ENCODE measurements around the gene ARHGAP28.

ARHGAP28 gene

DNA sequence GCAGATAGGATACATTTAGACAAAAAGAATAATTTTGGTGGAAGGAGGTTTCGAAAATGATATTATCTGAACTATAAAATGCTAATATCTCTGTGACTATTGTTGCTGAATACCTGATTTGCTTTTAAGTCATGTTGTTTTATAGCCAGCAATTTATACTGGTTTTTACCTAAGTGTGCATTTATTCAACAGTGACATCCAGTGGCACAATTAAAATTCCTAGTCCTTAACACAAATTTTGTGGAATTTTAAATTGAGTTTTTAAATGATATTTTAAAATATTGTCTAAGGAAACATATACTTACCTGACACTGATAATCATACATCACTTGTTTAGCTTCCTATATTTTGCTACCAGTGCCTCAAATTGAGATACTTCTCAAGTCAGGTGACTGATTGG lies 144.8 kb downstream of the ARHGAP28 start:
- no peak for DNase-seq (ENCODE audit: low spot score)

DNA sequence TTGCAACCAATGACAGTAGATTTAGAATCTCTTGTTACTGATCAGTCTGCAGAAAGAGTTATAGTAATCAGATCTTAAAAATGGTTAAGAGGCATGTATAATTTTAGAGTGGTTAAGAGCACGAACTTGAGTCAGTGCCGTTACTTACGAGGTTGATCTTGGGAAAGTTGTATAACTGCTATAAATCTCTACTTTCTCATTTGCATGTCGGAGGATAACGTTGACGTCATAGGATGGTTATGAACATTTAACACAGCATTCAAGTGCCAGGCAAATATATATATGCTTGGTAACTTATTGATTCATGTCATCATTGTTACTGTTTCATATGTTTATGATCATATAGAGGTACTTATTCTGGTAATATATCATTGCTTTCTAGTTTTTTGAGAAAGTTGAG lies 146.2 kb downstream of the ARHGAP28 start:
- no peak for DNase-seq (ENCODE audit: low spot score)

DNA sequence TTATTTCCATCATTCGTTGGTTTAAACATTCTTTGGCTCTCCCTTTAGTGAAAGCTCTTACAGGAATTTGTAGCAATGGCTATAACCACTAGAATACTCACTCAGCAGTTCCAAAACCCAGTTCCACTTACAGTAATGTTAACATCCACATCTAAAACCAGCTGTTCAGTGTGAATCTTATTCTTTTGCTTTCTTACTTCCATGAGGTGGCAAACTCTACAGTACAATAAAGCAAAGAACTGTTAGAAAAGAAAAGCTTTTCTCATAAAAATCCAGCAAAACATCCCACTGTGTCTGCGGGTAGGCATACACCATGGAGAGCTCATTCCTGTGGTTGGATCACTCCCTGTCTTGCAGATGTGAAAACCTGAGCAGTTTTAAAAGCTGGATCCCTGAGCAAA lies 147.1 kb downstream of the ARHGAP28 start:
- DNase-seq (ENCODE audit: low spot score): peak; percentile 33

DNA sequence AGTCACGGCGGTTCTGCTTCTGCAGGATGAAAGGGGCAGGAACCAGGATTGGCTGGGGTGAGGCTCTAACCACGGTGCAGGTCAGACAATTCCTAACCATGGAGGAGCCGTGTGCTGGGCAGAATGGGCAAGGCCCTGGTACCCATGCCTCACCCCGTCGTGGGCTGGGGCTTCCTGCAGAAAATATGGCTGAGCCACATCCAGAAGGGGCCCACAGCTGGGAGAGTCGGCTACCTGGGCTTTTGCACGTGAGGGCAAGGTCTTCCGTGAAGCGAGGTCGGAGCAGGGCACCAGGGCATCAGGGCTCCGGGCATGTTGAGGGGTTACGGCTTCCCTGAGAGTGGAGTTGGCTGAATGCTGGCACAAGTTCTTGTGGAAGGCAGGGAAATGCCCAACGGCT lies 147.8 kb downstream of the ARHGAP28 start:
- DNase-seq (ENCODE audit: low spot score): no peak

DNA sequence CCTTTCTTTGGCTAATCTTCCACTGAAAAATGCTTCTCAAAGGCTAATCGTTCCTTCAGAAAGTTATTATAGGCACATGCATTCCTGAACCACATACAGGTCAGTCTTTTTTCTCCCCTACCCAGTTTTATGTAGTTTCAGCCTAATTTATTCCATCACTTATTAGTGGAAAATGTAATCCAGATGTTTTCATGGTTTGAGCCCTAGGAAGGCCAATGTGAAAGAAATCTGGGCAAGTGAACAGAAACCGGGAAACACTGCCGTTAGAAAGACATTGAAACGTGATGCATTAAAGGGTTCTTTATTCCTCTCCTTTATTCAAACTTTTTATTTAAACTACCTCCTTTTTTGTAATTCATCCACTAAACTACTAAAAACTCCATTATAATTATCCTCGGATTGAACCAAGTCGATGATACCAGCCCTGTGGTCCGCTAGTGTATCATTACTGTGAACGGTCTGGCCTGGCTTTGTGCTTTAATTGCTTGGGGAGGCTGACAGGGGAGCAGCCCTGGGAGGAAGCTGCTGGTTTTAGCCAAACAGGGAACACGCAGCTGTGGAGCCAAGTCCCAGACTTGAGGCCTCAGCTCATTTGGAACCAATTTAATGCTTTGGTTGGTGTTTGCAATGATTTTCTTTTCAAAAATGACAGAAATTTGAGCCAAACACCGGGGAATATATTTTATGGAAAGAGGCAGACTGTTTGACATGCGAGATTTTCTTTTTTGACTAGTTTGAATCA lies 149.2 kb downstream of the ARHGAP28 start:
- DNase-seq (ENCODE audit: low spot score): no peak

DNA sequence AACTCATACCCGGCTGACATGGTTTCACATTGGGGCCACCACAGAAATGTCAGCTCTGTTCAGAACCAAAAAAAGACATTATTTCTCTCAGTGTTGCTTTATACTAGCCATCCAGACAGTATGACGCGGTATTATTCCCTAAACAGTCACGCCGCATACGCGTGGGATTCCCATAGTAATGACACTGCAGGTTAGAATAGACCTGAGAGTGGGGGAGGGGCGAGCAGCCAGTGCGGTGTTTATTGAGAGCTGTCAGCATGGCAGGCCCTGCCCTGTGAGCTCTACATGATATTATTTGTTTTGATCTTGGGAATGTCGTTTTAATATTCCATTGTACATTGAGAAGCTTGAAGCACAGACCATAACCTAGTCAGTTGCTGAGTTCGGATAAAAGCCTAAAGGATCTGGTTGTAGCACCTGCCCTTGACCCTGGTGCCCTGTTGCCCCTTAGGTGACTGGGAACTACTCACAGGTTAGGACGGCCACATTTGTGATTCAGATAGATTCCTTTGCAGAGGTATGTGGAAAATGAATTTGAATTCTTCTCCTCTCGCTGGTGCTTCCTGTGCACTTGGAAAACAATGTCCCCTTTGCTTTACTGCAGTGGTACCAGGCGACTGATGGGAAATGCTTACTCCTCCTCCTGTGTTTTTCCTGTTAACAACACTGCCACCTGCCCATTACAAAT lies 150.1 kb downstream of the ARHGAP28 start:
- no peak for DNase-seq (ENCODE audit: low spot score)

DNA sequence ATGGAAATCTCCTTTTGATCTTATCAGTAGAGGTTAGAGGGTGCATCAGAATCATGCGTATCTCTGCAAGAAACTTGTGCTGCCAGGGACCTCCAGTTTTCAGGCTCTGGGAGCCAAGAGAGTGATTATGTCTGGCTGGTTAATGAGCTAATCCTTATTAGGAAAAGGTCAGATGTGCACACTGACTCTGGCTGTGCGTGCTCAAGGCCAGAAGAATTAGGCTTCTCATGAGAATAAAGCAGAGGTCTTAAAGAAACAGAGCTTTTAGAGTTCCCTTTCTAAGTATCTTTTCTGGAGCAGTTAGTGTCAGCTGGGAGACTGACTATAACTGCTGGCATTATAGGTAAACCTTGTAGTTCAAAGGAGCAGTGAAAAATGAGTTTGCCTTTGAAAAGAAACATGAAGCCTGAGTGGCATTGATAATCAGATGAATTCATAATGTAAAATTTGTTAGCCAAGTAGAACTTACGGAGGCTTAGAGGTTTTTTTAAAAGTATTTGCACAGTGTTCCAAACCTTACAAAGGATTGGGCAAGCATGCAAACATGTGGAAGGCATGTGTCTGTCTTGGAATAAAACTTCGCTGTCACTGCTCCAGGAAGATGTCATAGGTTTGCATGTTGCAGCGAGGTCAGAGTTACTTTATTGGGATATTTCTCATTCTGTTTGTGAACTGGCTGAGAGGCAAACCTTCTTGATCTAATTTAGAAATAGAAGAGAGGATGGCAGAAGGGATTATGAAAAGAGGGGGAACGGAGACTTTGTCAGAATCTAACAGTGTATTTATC lies 151.7 kb downstream of the ARHGAP28 start:
- DNase-seq (ENCODE audit: low spot score): peak; percentile 11

DNA sequence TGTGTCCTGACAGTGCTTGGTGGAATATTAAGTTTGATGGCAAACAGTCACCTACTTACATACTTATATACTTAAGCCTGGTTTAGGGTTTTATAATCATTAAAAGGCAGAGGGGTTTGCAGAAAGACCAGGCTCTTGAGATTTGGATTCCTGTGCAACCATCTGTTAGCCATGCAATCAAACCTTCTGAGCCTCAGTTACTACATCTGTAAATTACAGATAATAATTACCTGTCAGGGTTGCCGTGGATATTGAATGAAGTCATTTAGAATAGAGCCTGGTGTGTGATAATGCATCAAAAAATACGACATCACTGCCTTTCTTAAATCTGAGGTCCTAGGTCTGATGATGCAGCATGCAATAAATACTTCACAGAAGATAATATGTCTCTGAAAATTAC lies 152.9 kb downstream of the ARHGAP28 start:
- DNase-seq (ENCODE audit: low spot score): no peak

DNA sequence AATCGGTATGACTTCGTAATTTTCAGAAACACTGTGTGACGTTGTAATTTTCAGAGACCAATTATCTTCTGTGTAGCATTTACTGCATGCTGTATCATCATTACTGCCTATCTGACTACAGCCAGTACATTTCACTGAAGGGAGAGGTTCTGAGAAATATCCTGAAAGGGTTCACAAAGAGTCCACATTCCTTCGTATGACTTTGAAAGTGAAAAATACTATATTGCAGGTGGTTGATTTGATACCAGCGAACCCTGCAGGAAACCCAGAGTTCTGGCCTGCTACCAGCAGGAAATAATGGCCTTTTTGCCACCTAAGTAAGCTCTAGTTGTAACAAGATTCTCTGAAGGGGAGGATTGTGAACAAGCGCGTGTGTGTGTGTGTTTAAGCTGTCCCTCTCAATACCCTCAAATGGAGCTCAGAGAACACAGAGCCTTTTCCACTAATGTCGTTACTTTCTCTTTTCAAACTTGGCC lies 155.5 kb downstream of the ARHGAP28 start:
- no peak for DNase-seq (ENCODE audit: low spot score)

DNA sequence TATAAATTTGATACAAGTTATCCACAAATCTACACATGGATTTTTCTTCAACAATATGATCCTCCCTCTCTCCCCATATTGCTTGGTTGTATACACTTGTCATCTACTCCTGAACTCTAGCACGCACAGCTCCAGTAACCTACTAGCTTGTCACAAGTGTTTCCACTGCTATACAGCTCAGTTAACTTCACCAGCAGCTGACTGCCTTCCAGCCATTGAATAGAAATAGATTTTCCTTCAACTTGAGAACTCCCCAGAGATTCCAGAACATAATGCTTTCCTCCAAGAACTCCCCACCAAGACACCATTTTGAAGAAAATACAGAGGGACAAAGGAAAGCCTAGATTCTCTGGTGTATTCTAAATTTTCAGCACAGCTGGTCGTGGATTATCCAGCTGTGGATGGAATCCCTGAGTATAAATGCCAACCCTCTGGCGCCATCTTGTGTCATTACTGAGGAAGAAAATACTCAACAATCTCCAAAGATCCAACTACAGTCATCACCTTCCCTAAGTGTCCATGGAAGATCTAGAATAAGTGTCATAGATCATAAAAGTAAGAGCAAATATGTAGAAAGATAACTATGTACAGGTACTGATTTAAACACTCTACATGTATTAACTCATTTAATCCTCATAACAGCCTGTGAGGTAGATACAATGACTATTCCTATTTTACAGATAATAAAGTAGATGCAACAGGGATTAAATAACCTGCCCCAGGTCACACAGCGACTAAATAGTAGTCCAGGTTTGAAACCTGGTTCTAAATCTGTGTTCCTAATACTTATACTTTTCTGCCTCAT lies 156.7 kb downstream of the ARHGAP28 start:
- DNase-seq (ENCODE audit: low spot score): peak; percentile 76

DNA sequence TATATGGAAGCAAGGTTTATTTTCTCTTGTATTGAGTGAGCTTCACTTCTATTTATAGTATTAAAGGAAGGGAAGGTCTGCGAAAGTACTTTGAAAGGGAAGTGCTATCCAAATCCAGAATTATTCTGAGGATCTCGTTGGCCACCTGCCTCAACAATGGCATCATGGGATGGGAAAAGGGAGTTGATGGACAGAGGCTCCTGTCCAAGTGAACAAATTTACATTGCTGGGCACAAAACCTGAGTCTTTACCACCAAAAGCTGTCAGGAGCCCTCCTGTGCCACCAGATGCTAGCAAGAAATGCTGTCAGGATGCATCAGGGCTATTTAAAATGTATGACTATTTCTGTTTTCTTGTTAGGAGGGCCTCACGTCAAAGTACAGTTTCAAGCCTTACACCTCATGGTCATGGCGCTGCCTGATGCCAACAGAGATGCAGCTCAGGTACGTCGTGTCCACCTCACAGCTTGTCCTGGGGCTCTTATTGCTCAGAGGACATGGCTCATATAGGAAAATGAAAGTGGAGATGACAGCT lies 157.3 kb downstream of the ARHGAP28 start:
- DNase-seq (ENCODE audit: low spot score): no peak

DNA sequence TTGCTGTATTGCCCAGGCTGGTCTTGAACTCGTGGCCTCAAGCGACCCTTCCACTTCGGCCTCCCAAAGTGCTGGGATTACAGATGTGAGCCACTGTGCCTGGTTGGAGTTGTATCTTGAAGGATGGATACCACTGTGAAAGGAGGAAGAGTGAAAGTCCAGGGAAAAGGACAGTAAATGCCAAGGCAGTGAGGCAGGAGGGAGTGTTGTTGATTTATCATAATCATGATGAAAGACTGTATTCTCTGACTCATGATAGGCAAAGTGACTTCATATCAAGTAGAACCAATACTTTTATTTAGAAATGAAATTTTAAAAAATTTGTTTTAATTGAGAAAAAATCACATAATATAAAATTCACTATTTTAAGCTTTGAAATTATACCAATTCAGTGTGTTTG lies 162.3 kb downstream of the ARHGAP28 start:
- DNase-seq (ENCODE audit: low spot score): no peak

DNA sequence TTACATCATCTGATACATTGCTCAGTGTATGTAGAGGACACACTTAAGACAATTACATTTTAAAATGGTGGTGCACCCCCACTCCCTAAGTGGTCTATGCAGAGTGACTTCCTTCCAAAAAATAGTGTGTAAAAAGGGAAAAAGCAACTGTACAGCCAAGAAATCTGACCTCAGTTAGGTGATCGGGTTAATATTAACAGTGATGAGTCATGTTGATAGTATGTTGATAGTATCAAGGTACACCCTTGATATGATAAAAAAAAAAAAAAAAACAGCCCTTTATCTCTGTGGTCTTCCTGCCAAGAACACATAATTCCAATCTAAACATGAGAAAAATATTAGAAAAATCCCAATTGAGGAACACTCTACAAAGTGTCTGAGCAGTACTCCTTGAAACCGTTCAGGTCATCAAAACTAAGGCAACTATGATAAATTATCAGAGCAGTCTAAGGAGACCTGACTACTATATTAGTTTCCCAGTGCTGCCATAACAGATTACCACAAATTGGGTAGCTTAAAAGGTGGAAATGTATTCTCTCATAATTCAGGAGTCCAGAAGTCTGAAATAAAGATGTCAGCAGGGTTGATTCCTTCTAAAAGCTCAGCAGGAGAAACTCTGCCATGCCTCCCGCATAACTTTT lies 171.9 kb downstream of the ARHGAP28 start:
- no peak for DNase-seq (ENCODE audit: low spot score)

DNA sequence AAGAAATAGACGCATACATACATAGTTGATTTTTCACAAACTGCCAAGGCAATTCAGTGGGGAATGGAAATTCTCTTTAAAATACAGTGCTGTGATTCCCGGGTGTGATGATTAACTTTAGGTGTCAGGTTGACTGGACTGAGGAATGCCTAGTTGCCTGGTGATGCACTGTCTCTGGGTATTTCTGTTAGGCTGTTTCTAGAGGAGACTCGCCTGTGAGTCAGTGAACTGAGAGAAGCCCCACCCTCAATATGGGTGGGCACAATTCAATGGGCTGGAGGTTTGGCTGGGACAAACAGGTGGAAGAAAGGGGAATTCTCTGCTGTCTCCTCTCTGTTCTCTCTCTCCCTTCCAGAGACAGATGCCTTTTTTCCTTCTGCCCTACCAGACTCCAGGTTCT lies 187.6 kb downstream of the ARHGAP28 start:
- no peak for DNase-seq (ENCODE audit: low spot score)

DNA sequence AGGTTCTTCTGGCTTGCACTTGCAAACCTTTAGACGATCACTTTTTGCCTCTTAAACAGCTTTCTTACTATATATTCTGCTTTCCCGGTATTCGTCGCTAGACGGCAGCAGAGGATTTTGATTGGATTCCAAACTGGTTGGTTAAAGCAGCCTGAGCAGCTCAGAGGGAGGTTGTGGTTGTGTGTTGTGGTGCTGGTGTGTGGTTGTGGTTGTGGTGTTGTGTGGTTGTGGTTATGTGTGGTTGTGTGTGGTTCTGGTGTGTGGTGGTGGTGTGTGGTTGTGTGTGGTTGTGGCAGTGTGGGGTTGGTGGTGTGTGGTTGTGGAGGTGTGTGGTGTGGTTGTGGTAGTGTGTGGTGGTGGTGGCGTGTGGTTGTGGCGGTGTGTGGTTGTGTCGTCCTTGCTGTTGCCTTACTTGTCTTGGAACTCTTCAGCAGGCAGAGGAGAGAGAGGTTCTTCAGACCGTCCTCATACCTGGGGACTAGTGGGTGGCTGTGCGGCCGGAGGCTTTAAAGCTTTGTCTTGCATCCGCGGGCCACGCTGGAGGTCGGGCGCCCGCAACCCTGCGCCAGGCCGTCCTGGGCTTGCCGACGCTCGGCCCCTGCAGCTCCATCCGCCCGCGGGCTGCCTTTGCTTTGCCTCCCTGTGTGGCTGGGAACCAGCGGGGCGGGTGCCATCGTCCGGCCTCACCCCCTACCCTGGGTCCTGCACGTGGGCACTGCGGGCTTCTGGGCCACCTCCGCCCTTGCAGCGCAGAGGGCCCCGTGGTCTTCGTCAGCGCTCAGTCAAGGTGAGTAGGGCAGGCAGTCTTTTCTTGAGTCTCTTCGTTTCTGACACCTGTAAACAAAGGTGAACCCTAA lies 190.8 kb downstream of the ARHGAP28 start:
- DNase-seq (ENCODE audit: low spot score): peak; percentile 61

DNA sequence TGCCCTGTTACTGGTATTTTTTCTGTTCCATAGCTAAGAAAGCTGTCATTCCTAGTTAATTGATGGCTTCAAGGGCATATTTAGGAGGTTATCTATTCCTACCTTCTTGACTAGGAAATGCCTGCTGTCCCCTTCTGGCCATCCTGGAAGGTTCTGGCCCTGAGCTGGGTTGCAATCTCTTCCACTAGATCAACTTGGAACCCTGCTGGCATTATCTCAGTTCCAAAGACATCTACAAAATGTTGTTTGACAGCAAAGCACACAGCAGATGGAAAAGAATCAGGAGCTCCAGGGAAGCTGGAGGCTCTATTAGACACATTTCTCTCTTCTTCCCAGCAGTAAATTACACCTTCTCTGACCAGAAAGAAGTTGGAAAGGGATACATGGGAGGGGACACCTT lies 192.1 kb downstream of the ARHGAP28 start:
- DNase-seq (ENCODE audit: low spot score): no peak

DNA sequence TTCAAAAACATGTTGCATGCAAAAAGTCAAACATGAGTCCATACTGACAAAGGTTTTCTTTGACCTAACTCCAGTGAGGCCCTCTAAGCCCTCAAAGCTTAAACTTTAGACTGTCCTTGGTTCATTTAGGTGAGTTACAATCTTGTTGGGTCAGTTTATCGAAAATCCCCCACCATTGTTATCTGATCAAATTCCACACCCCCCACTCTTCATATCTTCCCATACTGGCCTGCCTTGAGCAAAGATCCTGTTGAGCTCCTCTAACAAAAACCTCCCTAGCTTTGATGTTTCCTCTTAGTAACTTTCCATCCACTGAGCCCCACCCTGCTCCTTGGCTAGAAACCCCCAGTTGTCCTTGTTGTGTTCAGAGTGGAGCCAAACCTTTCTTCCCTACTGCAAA lies 193.7 kb downstream of the ARHGAP28 start:
- no peak for DNase-seq (ENCODE audit: low spot score)

DNA sequence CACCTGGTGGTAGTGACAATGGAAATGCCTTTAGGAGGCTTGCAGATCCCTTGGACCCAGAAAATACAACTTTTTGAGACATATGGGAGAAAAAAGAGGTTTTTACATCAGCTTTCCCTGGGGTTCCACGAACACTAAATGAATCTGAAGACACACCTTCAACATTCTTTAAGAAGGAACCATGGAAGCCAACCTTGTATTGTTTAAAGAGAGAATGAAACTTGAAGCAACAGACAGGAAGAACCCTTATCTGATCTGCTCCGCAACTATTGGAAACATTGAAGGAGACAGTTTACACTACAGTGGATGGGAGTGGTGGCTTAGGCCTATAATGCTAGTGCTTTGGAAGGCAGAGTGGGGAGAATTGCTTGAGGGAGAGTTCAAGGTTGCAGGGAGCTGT lies 197.6 kb downstream of the ARHGAP28 start:
- no peak for DNase-seq (ENCODE audit: low spot score)

DNA sequence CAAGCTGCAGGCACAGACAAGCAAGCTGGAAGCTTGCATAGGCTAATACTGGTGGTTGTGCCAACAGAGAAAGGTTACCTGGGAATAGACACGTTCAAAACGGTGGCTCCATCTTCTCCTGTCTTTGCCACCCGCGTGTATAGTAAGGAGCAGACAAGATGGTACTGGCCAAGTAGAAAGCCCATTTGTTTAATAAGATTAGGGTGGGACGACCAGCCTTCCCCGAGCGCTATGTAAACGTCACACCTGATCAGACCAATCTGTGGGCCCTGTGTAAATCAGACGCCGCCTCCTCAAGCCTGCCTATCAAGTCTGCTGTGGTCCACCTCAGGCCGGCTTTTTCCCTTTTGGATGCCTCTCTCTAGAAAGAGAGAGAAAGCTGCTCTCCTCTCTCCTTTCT lies 198.8 kb downstream of the ARHGAP28 start:
- DNase-seq (ENCODE audit: low spot score): no peak

DNA sequence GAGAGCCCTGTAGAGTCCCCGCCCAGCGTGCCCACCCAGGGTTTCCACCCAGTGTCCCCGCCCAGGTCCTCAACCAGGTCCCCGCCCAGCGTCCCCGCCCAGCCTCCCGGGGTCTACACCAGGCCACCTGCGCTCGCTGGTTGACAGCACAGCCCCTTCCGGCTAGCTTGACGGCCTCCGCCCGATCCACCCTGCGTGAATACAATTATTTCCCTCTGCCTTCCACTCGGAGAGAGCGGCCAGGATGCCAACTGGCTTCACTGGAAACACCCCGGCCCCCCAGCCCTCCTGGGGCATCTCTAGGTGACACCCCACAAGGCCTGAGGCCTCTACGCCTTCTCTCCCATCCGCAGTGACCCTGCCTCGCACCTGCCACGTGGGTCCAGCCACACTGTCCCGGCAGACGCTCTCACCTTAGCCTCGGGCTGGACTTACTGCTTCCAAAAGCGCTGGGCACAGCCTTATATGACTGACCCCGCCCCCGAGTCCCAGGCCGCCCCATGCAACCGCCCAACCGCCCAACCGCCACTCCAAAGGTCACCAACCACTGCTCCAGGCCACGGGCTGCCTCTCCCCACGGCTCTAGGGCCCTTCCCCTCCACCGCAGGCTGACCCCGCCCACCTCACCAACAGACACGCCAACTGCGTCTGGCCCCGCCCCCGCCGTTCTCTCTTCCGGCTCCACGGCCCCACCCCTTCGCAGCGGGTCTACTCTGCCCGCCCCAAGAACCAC lies 200.0 kb downstream of the ARHGAP28 start:
- DNase-seq (ENCODE audit: low spot score): no peak

Data from AG08395 (cell line).